ENCODE data around the gene CPNE8. TPM values are rescaled to one million over a fixed set of nuclear protein-coding genes. Genes with fewer than 3 reads are reported as not detected.

The CPNE8 gene
- total RNA-seq, 2 donors from 2014 or later: 8.7 to 18.0 TPM

GRCh38 chr12:38775457-38775856 lies 129.9 kb downstream of the CPNE8 start:
- H3K4me3 ChIP-seq (ENCODE audit: low read length): no peak overlapping the region
- H3K27me3 Mint-ChIP-seq (ENCODE audit: insufficient read depth): no peaks in the 10 kb centered on the region
- DNase-seq: no peak
- peaks cover 7% of the 10 kb centered on the region for H3K9me3 ChIP-seq (ENCODE audit: control insufficient read depth, low read length)
- H3K27ac ChIP-seq (ENCODE audit: low read depth, low read length): no peak overlapping the region
- no peaks in the 10 kb centered on the region for H3K27me3 ChIP-seq (ENCODE audit: control insufficient read depth, insufficient read depth, low read length, poor library complexity, severe bottlenecking)
- H3K4me1 Mint-ChIP-seq: no peaks in the 10 kb centered on the region
- no peaks in the 10 kb centered on the region for H3K36me3 ChIP-seq (ENCODE audit: control insufficient read depth, insufficient read depth, low read length)
- no peak overlapping the region for H3K9ac ChIP-seq (ENCODE audit: extremely low read depth, low read length, poor library complexity, severe bottlenecking)
- H3K36me3 Mint-ChIP-seq (ENCODE audit: low read depth): peaks cover 2% of the 10 kb centered on the region
- H3K9me3 Mint-ChIP-seq: peaks cover 7% of the 10 kb centered on the region
- no peak for TF ChIP-seq CTCF (conservative IDR thresholded peaks at IDR 0.05)
- H3K27ac Mint-ChIP-seq: no peak overlapping the region
- no peaks in the 10 kb centered on the region for H3K4me1 ChIP-seq (ENCODE audit: control insufficient read depth, insufficient read depth, low read length)
- H3K4me3 Mint-ChIP-seq: no peak overlapping the region

- Histone ChIP-seq H3K4me3 (ENCODE audit: low read length) (no peak overlapping the region), H3K27me3 (ENCODE audit: control insufficient read depth, insufficient read depth, low read length, poor library complexity, severe bottlenecking) (no peaks in the 10 kb centered on the region), H3K9me3 (ENCODE audit: control insufficient read depth, low read length) (no peaks in the 10 kb centered on the region), H3K36me3 (ENCODE audit: control insufficient read depth, insufficient read depth, low read length) (no peaks in the 10 kb centered on the region), H3K4me1 (ENCODE audit: control insufficient read depth, insufficient read depth, low read length) (no peaks in the 10 kb centered on the region), H3K27ac (ENCODE audit: low read depth, low read length) (no peak overlapping the region), H3K9ac (ENCODE audit: extremely low read depth, low read length, poor library complexity, severe bottlenecking) (no peak overlapping the region)
- no peak for DNase-seq
- WGBS, 2 experiments (ENCODE audit: insufficient coverage in 1 of 2, insufficient read length in 1 of 2): 93 to 100% methylated on average over 1 to 2 of the region's 2 CpGs
- no peak for TF ChIP-seq CTCF (conservative IDR thresholded peaks at IDR 0.05)
- no peaks in the 10 kb centered on the region for H3K9me3 Mint-ChIP-seq
- H3K27me3 Mint-ChIP-seq (ENCODE audit: insufficient read depth): no peaks in the 10 kb centered on the region
- H3K4me1 Mint-ChIP-seq: no peaks in the 10 kb centered on the region
- no peak overlapping the region for H3K4me3 Mint-ChIP-seq
- no peak overlapping the region for H3K27ac Mint-ChIP-seq
- no peaks in the 10 kb centered on the region for H3K36me3 Mint-ChIP-seq (ENCODE audit: low read depth)
These were observed 133.0 kb downstream of the CPNE8 start for GRCh38 chr12:38772437-38772836.

GRCh38 chr12:38771871-38772270 lies 133.5 kb downstream of the CPNE8 start:
- no peaks in the 10 kb centered on the region for H3K36me3 ChIP-seq (ENCODE audit: control insufficient read depth, insufficient read depth, low read length)

More at GRCh38 chr12:38771871-38772270, 133.5 kb downstream of the CPNE8 start:
- Mint-ChIP-seq H3K4me1 (no peaks in the 10 kb centered on the region), H3K27ac (no peak overlapping the region), H3K9me3 (no peaks in the 10 kb centered on the region), H3K36me3 (ENCODE audit: low read depth) (no peaks in the 10 kb centered on the region), H3K27me3 (ENCODE audit: insufficient read depth) (no peaks in the 10 kb centered on the region), H3K4me3 (no peak overlapping the region)
- WGBS, 2 experiments (ENCODE audit: insufficient coverage in 1 of 2, insufficient read length in 1 of 2): 96% methylated on average over 1 of the region's 1 CpG; no CpG with 5 or more reads in 1 of the 2 experiments
- no peaks in the 10 kb centered on the region for H3K4me1 ChIP-seq (ENCODE audit: control insufficient read depth, insufficient read depth, low read length)
- DNase-seq: no peak
- no peak overlapping the region for H3K27ac ChIP-seq (ENCODE audit: low read depth, low read length)
- H3K4me3 ChIP-seq (ENCODE audit: low read length): no peak overlapping the region
- no peaks in the 10 kb centered on the region for H3K9me3 ChIP-seq (ENCODE audit: control insufficient read depth, low read length)
- TF ChIP-seq CTCF (conservative IDR thresholded peaks at IDR 0.05): no peak
- no peak overlapping the region for H3K9ac ChIP-seq (ENCODE audit: extremely low read depth, low read length, poor library complexity, severe bottlenecking)
- H3K27me3 ChIP-seq (ENCODE audit: control insufficient read depth, insufficient read depth, low read length, poor library complexity, severe bottlenecking): no peaks in the 10 kb centered on the region
